Spleen (tissue), 11 donors: Measurements from ENCODE around the gene SPACDR. TPM values are rescaled to one million over a fixed set of nuclear protein-coding genes. Genes with fewer than 3 reads are reported as not detected.

Experiments used
- DNase-seq: peaks from one replicate; pipeline ENCODE4 v3.0.0-alpha.2; 2020
- H3K27ac ChIP-seq, 8 donors: fragments of 200-600 bp; sonication (generic) in 7 of 8; 1 replicate in 4 of 8; 2 replicates in 4 of 8; pipeline versions ENCODE4 v1.5.0 to v1.8.0; 2016 to 2021; ENCODE audit warnings: inconsistent platforms in 4 of 8, mild to moderate bottlenecking in 4 of 8, moderate library complexity in 1 of 8
- H3K27me3 ChIP-seq, 7 donors: fragments of 200-600 bp; sonication (generic) in 6 of 7; replicated peaks in 1 of 7; 1 replicate in 4 of 7; 2 replicates in 3 of 7; pipeline versions ENCODE4 v1.5.0 to v1.8.0; 2016 to 2021; ENCODE audit warnings: inconsistent platforms in 3 of 7, mild to moderate bottlenecking in 1 of 7
- H3K36me3 ChIP-seq, 6 donors: fragments of 200-600 bp; sonication (generic) in 5 of 6; 1 replicate in 4 of 6; 2 replicates in 2 of 6; pipeline versions ENCODE4 v1.5.0 to v1.8.0; 2016 to 2021; ENCODE audit warnings: inconsistent platforms in 2 of 6
- H3K4me1 ChIP-seq, 6 donors: fragments of 200-600 bp; sonication (generic) in 5 of 6; 1 replicate in 3 of 6; 2 replicates in 3 of 6; pipeline versions ENCODE4 v1.5.0 to v1.8.0; 2016 to 2021; ENCODE audit warnings: inconsistent platforms in 3 of 6
- H3K4me3 ChIP-seq, 8 donors: fragments of 200-600 bp; sonication (generic) in 7 of 8; 1 replicate in 4 of 8; 2 replicates in 4 of 8; pipeline versions ENCODE4 v1.5.0 to v1.8.0; 2016 to 2021; ENCODE audit warnings: inconsistent platforms in 4 of 8, mild to moderate bottlenecking in 4 of 8, moderate library complexity in 2 of 8
- H3K9me3 ChIP-seq, 8 donors: fragments of 200-600 bp; sonication (generic) in 7 of 8; 1 replicate in 4 of 8; 2 replicates in 4 of 8; pipeline versions ENCODE4 v1.5.0 to v1.8.0; 2016 to 2021; ENCODE audit warnings: inconsistent platforms in 4 of 8
- CTCF ChIP-seq, 11 experiments: fragments of 200-600 bp in 7 of 11; fragments of 450-650 bp in 4 of 11; sonication (generic) in 4 of 11; IDR thresholded peaks in 8 of 11; conservative IDR thresholded peaks in 3 of 11; 1 replicate in 7 of 11; 2 replicates in 4 of 11; pipeline versions ENCODE4 v1.4.0 to v1.8.0; 2016 to 2021; ENCODE audit warnings: antibody characterized with exemption in 11 of 11, inconsistent platforms in 4 of 11, mild to moderate bottlenecking in 1 of 11
- POLR2A ChIP-seq, 3 donors: fragments of 450-650 bp; IDR thresholded peaks; one replicate each; pipeline ENCODE4 v1.5.1; 2017; ENCODE audit warnings: antibody characterized with exemption in 3 of 3, mild to moderate bottlenecking in 1 of 3
- POLR2AphosphoS5 ChIP-seq, 3 donors: sonication (generic); formaldehyde crosslinking; IDR thresholded peaks; one replicate each; pipeline ENCODE4 v1.5.1; 2017; ENCODE audit warnings: antibody characterized with exemption in 3 of 3
- WGBS, 5 donors: extraction: QIAGEN DNeasy Blood & Tissue Kit in 3 of 5; methylation state at CpG; one replicate each; pipeline versions ENCODE4 v1.1.5 to v1.1.7; 2013 to 2018; 5-methylcytosine and 5-hydroxymethylcytosine counted together
- intact Hi-C: fragments of 100-400 bp; cut with DNase I; formaldehyde crosslinking; loops from one replicate; pipeline ENCODE4 v1.15.0; 2023; ENCODE audit warnings: low total_unique reads
- polyA plus RNA-seq, 3 donors: library from polyadenylated mRNA; stranded (reverse); fragments of 200-250 nt; gene quantifications; one replicate each; pipeline ENCODE4 v1.2.1, GENCODE V29; 2013
- total RNA-seq, 7 donors: library from RNA; depleted of rRNA in 3 of 7; stranded (reverse); fragments of >200 nt in 3 of 7; fragmentation: NEBNext Ultra II Directional in 4 of 7; extraction: Animal tissue kit (Norgen Biotek cat#: 25700) in 4 of 7; gene quantifications; one replicate each; pipeline versions ENCODE4 v1.1.0 to v1.2.1, GENCODE V29; 2016 to 2021
- donor health status: healthy with polysubstance abuse.
- donor health status: DM: no; HTN: no; CAD: no; lungs with moderate emphysema.
- donor health status: DM: no; HTN: no; CAD: no.
- donor health status: Bipolar disorder and iron deficiency.
- donor health status: healthy.
- donor health status: DM: no; HTN: no; CAD: no.
- donor health status: DM: yes; HTN: yes; CAD: no.

The SPACDR gene
- total and polyA plus RNA-seq, 10 donors = 0.65 to 4.6 (median 1.7) TPM; not detected in 2

- intact Hi-C loops = loop anchor here (10.0 kb wide), 1 partner anchor 228 kb away; the partner anchor contains the start of gene POP7
- 5 to 21% (median 6%) methylated on average over 3 to 30 of the region's 30 CpGs for WGBS, 5 donors
- DNase-seq = peak; percentile 88
Observed at GRCh38 chr7:100476903-100477870, 13.1 kb upstream of the SPACDR start.

DNA sequence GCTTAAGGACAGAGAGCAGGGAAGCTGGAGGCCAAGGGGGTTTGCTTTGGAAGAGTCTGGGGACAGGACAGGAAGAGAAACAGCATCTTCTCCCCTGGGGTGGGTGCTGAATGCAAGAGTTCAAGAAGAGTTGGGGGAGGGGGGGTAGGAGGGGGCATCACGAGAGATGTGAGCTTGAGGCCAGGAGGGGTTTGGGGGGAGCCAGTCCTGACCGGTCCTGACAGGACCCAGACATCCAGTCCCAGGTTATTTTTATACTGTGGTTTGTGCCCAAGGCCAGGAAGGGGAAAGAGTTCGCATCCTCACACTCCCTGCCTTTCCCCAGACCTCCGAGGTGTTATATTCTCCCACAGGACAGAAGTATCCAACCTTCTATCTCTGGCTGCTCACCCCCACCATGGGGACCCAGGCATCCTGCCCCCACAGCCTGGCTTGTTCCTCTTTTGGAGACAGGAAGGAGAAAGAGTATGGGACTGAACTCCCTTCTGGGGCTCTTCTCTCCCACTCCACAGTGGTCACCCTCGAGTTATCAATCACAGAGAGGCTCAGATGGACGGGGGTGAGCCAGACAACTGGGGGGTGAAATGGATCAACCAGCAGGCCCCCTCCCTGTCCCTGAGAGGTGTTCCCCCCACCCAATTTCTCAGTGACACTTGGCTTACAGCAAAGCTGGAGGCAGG is 12.2 kb upstream of the SPACDR start:
- peak; percentile 76 for DNase-seq
- H3K9me3 ChIP-seq = no peaks in the 10 kb centered on the region
- peak overlapping the region; percentile 24 to 99 (median 96) for H3K27ac ChIP-seq
- H3K27me3 ChIP-seq = no peaks in the 10 kb centered on the region
- H3K4me1 ChIP-seq = peaks cover 49 to 85% (median 70%) of the 10 kb centered on the region in 6 donors
- H3K4me3 ChIP-seq = peak overlapping the region; percentile 10 to 99 (median 96)
- no peak for TF ChIP-seq CTCF (IDR thresholded peaks at IDR 0.05 in 8 of 11, conservative IDR thresholded peaks at IDR 0.05 in 3 of 11)
- TF ChIP-seq POLR2A (IDR thresholded peaks at IDR 0.05) = no peak
- no peak for TF ChIP-seq POLR2AphosphoS5 (IDR thresholded peaks at IDR 0.05)
- WGBS, 5 donors = 4 to 9% (median 7%) methylated on average over 6 of the region's 6 CpGs
- intact Hi-C loops = loop anchor here (10.0 kb wide), 1 partner anchor 229 kb away; the partner anchor contains the start of gene POP7
- peaks cover 0 to 64% (median 30%) of the 10 kb centered on the region in 6 donors for H3K36me3 ChIP-seq

More at GRCh38 chr7:100476903-100477870, 13.1 kb upstream of the SPACDR start:
- Histone ChIP-seq H3K4me1 (peaks cover 49 to 80% (median 67%) of the 10 kb centered on the region in 6 donors), H3K27ac (peak overlapping the region; percentile 58 to 99 (median 97)), H3K9me3 (no peaks in the 10 kb centered on the region), H3K4me3 (peak overlapping the region; percentile 90 to 99 (median 96)), H3K36me3 (peaks cover 0 to 54% (median 25%) of the 10 kb centered on the region in 6 donors), H3K27me3 (no peaks in the 10 kb centered on the region)
- TF ChIP-seq POLR2A (IDR thresholded peaks at IDR 0.05) (no peak), CTCF (IDR thresholded peaks at IDR 0.05 in 8 of 11, conservative IDR thresholded peaks at IDR 0.05 in 3 of 11) (peak in 5 of 11 experiments; percentile 11 to 49 (median 34)), POLR2AphosphoS5 (IDR thresholded peaks at IDR 0.05) (peak in 2 of 3 donors; percentile 4 to 69)

DNA sequence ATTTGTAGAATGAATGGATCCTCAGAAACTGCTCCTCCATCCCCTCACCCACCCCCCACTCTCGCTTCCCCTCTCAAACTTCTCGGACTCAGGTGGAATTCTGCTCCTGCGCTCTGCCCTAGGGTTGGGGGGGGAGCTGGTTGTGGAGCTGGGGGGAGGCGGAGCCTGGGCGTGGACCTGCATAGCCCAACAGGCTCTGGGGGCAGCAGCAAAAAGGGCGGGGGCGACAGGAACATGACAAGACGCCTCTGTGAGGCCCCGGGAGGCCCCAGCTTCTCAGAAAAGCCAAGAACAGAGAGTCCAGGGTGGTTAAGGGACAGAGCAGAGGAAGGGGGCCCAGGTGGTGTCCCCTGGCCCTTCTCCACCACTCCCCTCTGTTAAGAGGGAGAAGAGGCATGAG is 11.5 kb upstream of the SPACDR start:
- DNase-seq = peak; percentile 75
- peak overlapping the region in 7 of 8 donors; percentile 17 to 99 (median 96) for H3K27ac ChIP-seq
- intact Hi-C loops = loop anchor here (10.0 kb wide), 1 partner anchor 229 kb away; the partner anchor contains the start of gene POP7
- TF ChIP-seq POLR2A (IDR thresholded peaks at IDR 0.05) (no peak), POLR2AphosphoS5 (IDR thresholded peaks at IDR 0.05) (no peak), CTCF (IDR thresholded peaks at IDR 0.05 in 8 of 11, conservative IDR thresholded peaks at IDR 0.05 in 3 of 11) (no peak)
- H3K4me3 ChIP-seq = peak overlapping the region in 5 of 8 donors; percentile 90 to 99 (median 97)
- H3K9me3 ChIP-seq = no peaks in the 10 kb centered on the region
- peaks cover 0 to 71% (median 36%) of the 10 kb centered on the region in 6 donors for H3K36me3 ChIP-seq
- H3K27me3 ChIP-seq = no peaks in the 10 kb centered on the region
- 38 to 50% (median 39%) methylated on average over 8 to 9 of the region's 9 CpGs for WGBS, 5 donors
- H3K4me1 ChIP-seq = peaks cover 49 to 90% (median 70%) of the 10 kb centered on the region in 6 donors
